ENCODE results near the gene UBTF.

GRCh38 chr17:44236444-44236991 lies 17.0 kb upstream of the UBTF start:
- TF ChIP-seq POLR2A (IDR thresholded peaks at IDR 0.05) (no peak), CTCF (IDR thresholded peaks at IDR 0.05) (no peak), EP300 (IDR thresholded peaks at IDR 0.05) (no peak)

All from ovary (tissue), 3 donors.